Measurements from ENCODE around the gene NACC2.

DNA sequence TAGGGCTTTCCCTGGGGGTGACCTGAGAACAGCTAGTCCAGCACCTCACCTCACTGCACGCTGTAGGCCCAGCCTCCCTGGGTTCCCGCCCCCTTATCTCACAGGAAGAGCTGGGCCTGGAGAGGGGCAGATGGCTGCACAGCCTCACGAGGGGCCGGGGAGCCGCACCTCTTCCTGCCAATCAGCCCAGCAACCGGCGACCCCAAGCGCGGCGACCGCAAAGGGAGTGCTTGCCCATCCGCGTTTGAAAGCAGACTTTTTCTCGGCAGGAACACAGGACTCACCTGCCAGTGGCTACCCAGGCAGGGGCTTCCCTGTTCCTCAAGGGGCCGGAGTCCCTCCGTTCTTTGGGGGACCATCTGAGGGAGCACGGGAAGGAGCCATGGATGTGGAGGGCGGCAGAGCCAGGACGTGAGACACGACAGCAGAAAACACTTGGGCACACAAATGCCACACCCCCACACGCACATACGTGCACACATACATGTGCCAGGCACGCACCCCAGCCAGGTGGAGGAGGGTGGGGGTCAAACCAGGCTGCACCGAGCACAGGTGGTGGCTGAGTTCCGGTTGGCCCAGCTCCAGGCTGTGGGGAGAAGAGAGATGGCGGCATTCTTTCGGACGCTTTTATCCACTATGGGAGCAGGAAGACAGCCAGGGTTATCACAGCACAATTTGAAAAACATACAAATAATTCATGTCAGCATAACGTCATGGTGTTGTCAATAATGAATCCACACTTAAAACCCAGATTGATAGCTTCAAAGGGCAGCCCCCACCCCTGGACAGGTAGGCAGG is 12.3 kb upstream of the NACC2 start:
- TF ChIP-seq, protein P1, sequence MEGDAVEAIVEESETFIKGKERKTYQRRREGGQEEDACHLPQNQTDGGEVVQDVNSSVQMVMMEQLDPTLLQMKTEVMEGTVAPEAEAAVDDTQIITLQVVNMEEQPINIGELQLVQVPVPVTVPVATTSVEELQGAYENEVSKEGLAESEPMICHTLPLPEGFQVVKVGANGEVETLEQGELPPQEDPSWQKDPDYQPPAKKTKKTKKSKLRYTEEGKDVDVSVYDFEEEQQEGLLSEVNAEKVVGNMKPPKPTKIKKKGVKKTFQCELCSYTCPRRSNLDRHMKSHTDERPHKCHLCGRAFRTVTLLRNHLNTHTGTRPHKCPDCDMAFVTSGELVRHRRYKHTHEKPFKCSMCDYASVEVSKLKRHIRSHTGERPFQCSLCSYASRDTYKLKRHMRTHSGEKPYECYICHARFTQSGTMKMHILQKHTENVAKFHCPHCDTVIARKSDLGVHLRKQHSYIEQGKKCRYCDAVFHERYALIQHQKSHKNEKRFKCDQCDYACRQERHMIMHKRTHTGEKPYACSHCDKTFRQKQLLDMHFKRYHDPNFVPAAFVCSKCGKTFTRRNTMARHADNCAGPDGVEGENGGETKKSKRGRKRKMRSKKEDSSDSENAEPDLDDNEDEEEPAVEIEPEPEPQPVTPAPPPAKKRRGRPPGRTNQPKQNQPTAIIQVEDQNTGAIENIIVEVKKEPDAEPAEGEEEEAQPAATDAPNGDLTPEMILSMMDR (IDR thresholded peaks at IDR 0.05), result no peak
- TF ChIP-seq POLR2A (IDR thresholded peaks at IDR 0.05; ENCODE audit: low read depth) (no peak), POLR2AphosphoS5 (IDR thresholded peaks at IDR 0.05) (no peak), EP300 (IDR thresholded peaks at IDR 0.05) (no peak)

Data from esophagus muscularis mucosa (tissue), 4 donors.